HEK293T (cell line): ENCODE measurements around the gene PGBD5.

ENCODE experiments used
- ARNT ChIP-seq: fragments of 450-650 bp; IDR thresholded peaks from 2 replicates; pipeline ENCODE4 v1.6.1; 2017; ENCODE audit warnings: mild to moderate bottlenecking
- L3MBTL2 ChIP-seq: fragments of 450-650 bp; conservative IDR thresholded peaks from 2 replicates; pipeline ENCODE4 v1.6.1; 2016; ENCODE audit warnings: mild to moderate bottlenecking

GRCh38 chr1:230303069-230303468 lies 123.1 kb downstream of the PGBD5 start:
- TF ChIP-seq L3MBTL2 (no peak), ARNT (no peak)
